Astrocyte (in vitro differentiated cells and primary cell): Measurements from ENCODE around the gene SATB2. TPM values are rescaled to one million over a fixed set of nuclear protein-coding genes. Genes with fewer than 3 reads are reported as not detected.

Experiments used
- DNase-seq: peaks from one replicate; pipeline ENCODE4 v3.0.0-alpha.2; 2010; ENCODE audit warnings: low read depth
- FAIRE-seq: peaks from 2 replicates; lab custom pipeline; 2011; peaks lifted over from hg19 to GRCh38; lab: Jason Lieb, UNC
- H2AFZ ChIP-seq: 2 replicates; pipeline ENCODE4 v1.6.0; 2012; ENCODE audit warnings: low read depth, low read length, inconsistent platforms
- H3K27ac ChIP-seq: 2 replicates; pipeline ENCODE4 v1.5.1; 2011; ENCODE audit warnings: low read depth, low read length, inconsistent platforms
- H3K27me3 ChIP-seq: 2 replicates; pipeline ENCODE4 v1.6.0; 2011; ENCODE audit warnings: low read length, inconsistent platforms; ENCODE audit not compliant: insufficient read depth
- H3K36me3 ChIP-seq: 2 replicates; pipeline ENCODE4 v1.5.1; 2011; ENCODE audit warnings: low read length, inconsistent platforms; ENCODE audit not compliant: insufficient read depth
- H3K4me1 ChIP-seq: 2 replicates; pipeline ENCODE4 v1.5.1; 2011; ENCODE audit warnings: low read length, inconsistent platforms; ENCODE audit not compliant: insufficient read depth
- H3K4me2 ChIP-seq: 2 replicates; pipeline ENCODE4 v1.6.0; 2012; ENCODE audit warnings: low read length, inconsistent platforms
- H3K4me3 ChIP-seq: 2 replicates; pipeline ENCODE4 v1.5.1; 2011; ENCODE audit warnings: low read depth, mild to moderate bottlenecking, low read length, inconsistent platforms; ENCODE audit not compliant: insufficient read depth
- H3K79me2 ChIP-seq: 2 replicates; pipeline ENCODE4 v1.6.0; 2012; ENCODE audit warnings: mild to moderate bottlenecking, low read length, inconsistent platforms; ENCODE audit not compliant: insufficient read depth
- H3K9ac ChIP-seq: 2 replicates; pipeline ENCODE4 v1.6.0; 2012; ENCODE audit warnings: mild to moderate bottlenecking, low read length, inconsistent platforms
- H3K9me3 ChIP-seq: 2 replicates; pipeline ENCODE4 v1.5.1; 2012; ENCODE audit warnings: low read depth, mild to moderate bottlenecking, low read length, inconsistent platforms; ENCODE audit not compliant: insufficient read depth
- H4K20me1 ChIP-seq: 2 replicates; pipeline ENCODE4 v1.6.0; 2012; ENCODE audit warnings: low read length, inconsistent platforms; ENCODE audit not compliant: insufficient read depth
- H3K27ac Mint-ChIP-seq: one replicate; pipeline ENCODE4 v1.8.0; 2021; ENCODE audit warnings: mild to moderate bottlenecking, mixed read lengths; ENCODE audit not compliant: unreplicated experiment
- H3K27me3 Mint-ChIP-seq: one replicate; pipeline ENCODE4 v1.8.0; 2021; ENCODE audit warnings: low read depth, mixed read lengths; ENCODE audit not compliant: unreplicated experiment
- H3K36me3 Mint-ChIP-seq: one replicate; pipeline ENCODE4 v1.8.0; 2021; ENCODE audit warnings: low read depth, mixed read lengths; ENCODE audit not compliant: unreplicated experiment
- H3K4me1 Mint-ChIP-seq: one replicate; pipeline ENCODE4 v1.8.0; 2021; ENCODE audit warnings: low read depth, mixed read lengths; ENCODE audit not compliant: unreplicated experiment
- H3K4me3 Mint-ChIP-seq: one replicate; pipeline ENCODE4 v1.8.0; 2021; ENCODE audit warnings: mild to moderate bottlenecking, moderate library complexity, mixed read lengths; ENCODE audit not compliant: unreplicated experiment
- H3K9me3 Mint-ChIP-seq: one replicate; pipeline ENCODE4 v1.8.0; 2021; ENCODE audit warnings: mild to moderate bottlenecking, mixed read lengths; ENCODE audit not compliant: unreplicated experiment
- EZH2 ChIP-seq: IDR thresholded peaks from 2 replicates; pipeline ENCODE4 v1.6.1; 2012; ENCODE audit warnings: mild to moderate bottlenecking, low read length, inconsistent platforms; ENCODE audit not compliant: insufficient read depth
- total RNA-seq: library from RNA; stranded (reverse); gene quantifications from 2 replicates; pipeline ENCODE4 v1.2.1, GENCODE V29; 2021
- TF ChIP-seq, protein P1 (sequence below): IDR thresholded peaks from 2 replicates; pipeline ENCODE4 v1.5.1; 2011; ENCODE audit warnings: low read depth, mild to moderate bottlenecking, inconsistent platforms, low read length, moderate library complexity; ENCODE audit not compliant: insufficient read depth

Gene SATB2
- total RNA-seq, 1 donor from 2014 or later: 12.3 TPM

DNA sequence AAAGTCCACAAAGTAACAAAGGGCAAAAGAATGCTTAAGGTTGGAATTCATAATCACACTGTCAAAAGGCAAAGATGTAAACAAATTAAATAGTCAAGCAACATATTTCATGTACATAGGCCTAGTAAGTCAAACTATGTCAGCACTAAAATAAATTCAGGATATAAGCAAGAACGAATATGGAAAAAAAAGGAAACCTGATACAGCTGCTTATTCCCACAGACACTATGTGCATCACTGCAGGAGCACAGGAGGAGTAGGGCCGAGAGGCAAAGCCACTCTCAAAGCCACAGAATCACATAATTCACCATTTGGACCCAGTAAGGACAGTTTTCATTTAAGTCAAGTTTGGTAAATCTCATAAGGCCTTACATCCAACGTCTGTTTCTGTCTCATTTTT is 116.6 kb downstream of the SATB2 start:
- no peaks in the 10 kb centered on the region for H4K20me1 ChIP-seq
- no peak overlapping the region for H2AFZ ChIP-seq
- H3K27ac Mint-ChIP-seq: no peak overlapping the region
- H3K4me1 ChIP-seq: peaks cover 1% of the 10 kb centered on the region
- H3K27me3 Mint-ChIP-seq: no peaks in the 10 kb centered on the region
- no peak overlapping the region for H3K4me3 ChIP-seq
- FAIRE-seq (no peak), DNase-seq (no peak)
- TF ChIP-seq, protein P1, sequence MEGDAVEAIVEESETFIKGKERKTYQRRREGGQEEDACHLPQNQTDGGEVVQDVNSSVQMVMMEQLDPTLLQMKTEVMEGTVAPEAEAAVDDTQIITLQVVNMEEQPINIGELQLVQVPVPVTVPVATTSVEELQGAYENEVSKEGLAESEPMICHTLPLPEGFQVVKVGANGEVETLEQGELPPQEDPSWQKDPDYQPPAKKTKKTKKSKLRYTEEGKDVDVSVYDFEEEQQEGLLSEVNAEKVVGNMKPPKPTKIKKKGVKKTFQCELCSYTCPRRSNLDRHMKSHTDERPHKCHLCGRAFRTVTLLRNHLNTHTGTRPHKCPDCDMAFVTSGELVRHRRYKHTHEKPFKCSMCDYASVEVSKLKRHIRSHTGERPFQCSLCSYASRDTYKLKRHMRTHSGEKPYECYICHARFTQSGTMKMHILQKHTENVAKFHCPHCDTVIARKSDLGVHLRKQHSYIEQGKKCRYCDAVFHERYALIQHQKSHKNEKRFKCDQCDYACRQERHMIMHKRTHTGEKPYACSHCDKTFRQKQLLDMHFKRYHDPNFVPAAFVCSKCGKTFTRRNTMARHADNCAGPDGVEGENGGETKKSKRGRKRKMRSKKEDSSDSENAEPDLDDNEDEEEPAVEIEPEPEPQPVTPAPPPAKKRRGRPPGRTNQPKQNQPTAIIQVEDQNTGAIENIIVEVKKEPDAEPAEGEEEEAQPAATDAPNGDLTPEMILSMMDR: no peak
- no peak for TF ChIP-seq EZH2
- H3K4me1 Mint-ChIP-seq: peaks cover 4% of the 10 kb centered on the region
- no peaks in the 10 kb centered on the region for H3K79me2 ChIP-seq
- H3K9me3 Mint-ChIP-seq: peaks cover 3% of the 10 kb centered on the region
- no peak overlapping the region for H3K27ac ChIP-seq
- H3K27me3 ChIP-seq: no peaks in the 10 kb centered on the region
- no peaks in the 10 kb centered on the region for H3K36me3 ChIP-seq
- H3K9ac ChIP-seq: no peak overlapping the region
- H3K36me3 Mint-ChIP-seq: no peaks in the 10 kb centered on the region
- H3K9me3 ChIP-seq: no peaks in the 10 kb centered on the region
- H3K4me3 Mint-ChIP-seq: no peak overlapping the region
- H3K4me2 ChIP-seq: no peak overlapping the region

DNA sequence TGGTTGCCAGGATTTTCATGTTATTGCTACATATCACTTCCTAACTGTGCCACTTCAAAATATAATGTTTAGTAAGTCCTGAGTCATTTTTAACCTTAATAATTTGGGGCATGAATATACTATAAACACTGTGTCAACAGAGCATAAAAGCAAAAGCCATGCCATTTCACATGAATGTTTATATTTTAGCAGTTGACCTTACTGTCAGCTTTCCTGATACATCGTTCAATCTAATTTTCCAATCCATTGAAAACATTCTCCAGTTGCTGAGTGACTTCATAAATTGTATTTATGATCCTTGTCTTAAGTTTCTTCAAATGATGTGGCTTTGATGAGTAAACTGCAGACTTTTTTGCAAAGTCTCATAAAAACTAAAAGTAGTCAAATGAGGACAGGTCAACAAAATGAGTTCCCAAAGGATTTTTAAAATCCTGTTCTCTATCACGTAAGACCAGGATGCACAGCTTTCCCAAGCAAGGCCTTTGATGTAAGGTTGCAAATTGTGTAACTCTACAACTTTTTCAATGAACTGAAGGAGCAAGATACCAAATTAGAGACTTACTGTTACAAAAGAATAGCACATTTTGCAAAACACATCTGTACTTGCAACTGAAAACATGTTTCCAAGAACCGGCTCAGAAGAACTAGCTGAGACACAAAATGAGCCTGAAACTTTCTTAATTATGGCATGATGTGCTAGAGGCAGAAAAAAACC is 117.7 kb downstream of the SATB2 start:
- Histone ChIP-seq H3K4me1 (peaks cover 6% of the 10 kb centered on the region), H3K79me2 (no peaks in the 10 kb centered on the region), H4K20me1 (no peaks in the 10 kb centered on the region), H3K9ac (no peak overlapping the region), H3K27me3 (no peaks in the 10 kb centered on the region), H3K4me3 (no peak overlapping the region), H3K4me2 (no peak overlapping the region), H2AFZ (no peak overlapping the region), H3K36me3 (no peaks in the 10 kb centered on the region), H3K9me3 (no peaks in the 10 kb centered on the region), H3K27ac (no peak overlapping the region)
- DNase-seq: no peak
- no peaks in the 10 kb centered on the region for H3K27me3 Mint-ChIP-seq
- H3K4me1 Mint-ChIP-seq: peaks cover 13% of the 10 kb centered on the region
- FAIRE-seq: no peak
- TF ChIP-seq EZH2: no peak
- TF ChIP-seq, protein P1: no peak
- H3K36me3 Mint-ChIP-seq: no peaks in the 10 kb centered on the region
- H3K4me3 Mint-ChIP-seq: no peak overlapping the region
- no peak overlapping the region for H3K27ac Mint-ChIP-seq
- H3K9me3 Mint-ChIP-seq: peaks cover 3% of the 10 kb centered on the region

DNA sequence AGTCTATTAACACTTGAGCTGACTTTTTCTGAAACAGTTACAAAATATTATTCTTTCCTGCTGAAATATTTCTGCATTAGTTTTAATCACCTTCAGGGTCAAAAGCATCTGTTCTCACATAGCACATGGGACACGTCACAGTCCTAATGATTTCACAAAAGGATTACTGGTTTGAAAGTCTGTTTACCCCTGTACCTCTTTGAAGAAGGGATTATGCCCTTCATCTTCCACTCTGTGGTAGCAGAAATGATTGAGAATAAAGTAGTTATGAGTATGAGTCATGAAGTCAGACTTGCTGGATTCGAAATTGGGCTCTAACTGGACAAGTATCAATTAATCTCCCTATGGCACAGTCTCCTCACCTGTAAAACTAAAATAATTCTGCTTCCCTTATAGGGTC is 121.2 kb downstream of the SATB2 start:
- H3K9me3 Mint-ChIP-seq: no peaks in the 10 kb centered on the region
- no peak for TF ChIP-seq EZH2
- TF ChIP-seq, protein P1: no peak
- FAIRE-seq: no peak

More for the DNA sequence above, 121.2 kb downstream of the SATB2 start:
- Histone ChIP-seq H3K36me3 (no peaks in the 10 kb centered on the region), H3K4me3 (no peak overlapping the region), H3K9me3 (no peaks in the 10 kb centered on the region), H4K20me1 (no peaks in the 10 kb centered on the region), H3K4me2 (no peak overlapping the region), H3K4me1 (peaks cover 6% of the 10 kb centered on the region), H3K27me3 (no peaks in the 10 kb centered on the region), H3K79me2 (no peaks in the 10 kb centered on the region), H2AFZ (no peak overlapping the region), H3K9ac (no peak overlapping the region), H3K27ac (no peak overlapping the region)
- Mint-ChIP-seq H3K4me3 (no peak overlapping the region), H3K4me1 (peaks cover 16% of the 10 kb centered on the region), H3K27ac (no peak overlapping the region), H3K27me3 (no peaks in the 10 kb centered on the region), H3K36me3 (no peaks in the 10 kb centered on the region)
- DNase-seq: peak; percentile 26
